ENCODE measurements around the gene SCGN.

Gene SCGN

GRCh38 chr6:25614052-25614451, 38.0 kb upstream of the SCGN start:
- Histone ChIP-seq H3K36me3 (ENCODE audit: insufficient read depth, low read length) (no peaks in the 10 kb centered on the region), H3K27ac (ENCODE audit: low read length) (no peak overlapping the region), H3K9ac (ENCODE audit: low read depth, low read length) (no peak overlapping the region), H3K9me3 (ENCODE audit: insufficient read depth, low read length, severe bottlenecking) (no peaks in the 10 kb centered on the region), H3K4me3 (ENCODE audit: low read depth in 1 of 2, low read length in 2 of 2) (no peak overlapping the region), H4K20me1 (ENCODE audit: insufficient read depth, low read length) (no peaks in the 10 kb centered on the region), H3K4me1 (ENCODE audit: insufficient read depth, low read length) (no peaks in the 10 kb centered on the region), H3K79me2 (ENCODE audit: insufficient read depth, low read length) (no peaks in the 10 kb centered on the region), H3K27me3 (ENCODE audit: insufficient read depth, low read length, poor library complexity) (peaks cover 20% of the 10 kb centered on the region), H2AFZ (ENCODE audit: low read depth, low read length) (no peak overlapping the region), H3K4me2 (ENCODE audit: insufficient read depth, low read length) (no peak overlapping the region)
- no peak for TF ChIP-seq EZH2 (IDR thresholded peaks at IDR 0.05; ENCODE audit: borderline replicate concordance, low read depth, low read length, severe bottlenecking)
- TF ChIP-seq, protein P1, sequence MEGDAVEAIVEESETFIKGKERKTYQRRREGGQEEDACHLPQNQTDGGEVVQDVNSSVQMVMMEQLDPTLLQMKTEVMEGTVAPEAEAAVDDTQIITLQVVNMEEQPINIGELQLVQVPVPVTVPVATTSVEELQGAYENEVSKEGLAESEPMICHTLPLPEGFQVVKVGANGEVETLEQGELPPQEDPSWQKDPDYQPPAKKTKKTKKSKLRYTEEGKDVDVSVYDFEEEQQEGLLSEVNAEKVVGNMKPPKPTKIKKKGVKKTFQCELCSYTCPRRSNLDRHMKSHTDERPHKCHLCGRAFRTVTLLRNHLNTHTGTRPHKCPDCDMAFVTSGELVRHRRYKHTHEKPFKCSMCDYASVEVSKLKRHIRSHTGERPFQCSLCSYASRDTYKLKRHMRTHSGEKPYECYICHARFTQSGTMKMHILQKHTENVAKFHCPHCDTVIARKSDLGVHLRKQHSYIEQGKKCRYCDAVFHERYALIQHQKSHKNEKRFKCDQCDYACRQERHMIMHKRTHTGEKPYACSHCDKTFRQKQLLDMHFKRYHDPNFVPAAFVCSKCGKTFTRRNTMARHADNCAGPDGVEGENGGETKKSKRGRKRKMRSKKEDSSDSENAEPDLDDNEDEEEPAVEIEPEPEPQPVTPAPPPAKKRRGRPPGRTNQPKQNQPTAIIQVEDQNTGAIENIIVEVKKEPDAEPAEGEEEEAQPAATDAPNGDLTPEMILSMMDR (IDR thresholded peaks at IDR 0.05; ENCODE audit: borderline replicate concordance, extremely low read depth, low read length, poor library complexity, severe bottlenecking): no peak
- no peak for ATAC-seq (ENCODE audit: insufficient read depth, low read depth)
- DNase-seq: no peak

- Histone ChIP-seq H3K27ac (ENCODE audit: low read length) (no peak overlapping the region), H3K9ac (ENCODE audit: low read depth, low read length) (no peak overlapping the region), H3K4me3 (ENCODE audit: low read depth in 1 of 2, low read length in 2 of 2) (no peak overlapping the region), H3K79me2 (ENCODE audit: insufficient read depth, low read length) (no peaks in the 10 kb centered on the region), H3K9me3 (ENCODE audit: insufficient read depth, low read length, severe bottlenecking) (no peaks in the 10 kb centered on the region), H3K27me3 (ENCODE audit: insufficient read depth, low read length, poor library complexity) (peaks cover 15% of the 10 kb centered on the region), H3K4me1 (ENCODE audit: insufficient read depth, low read length) (no peaks in the 10 kb centered on the region), H3K4me2 (ENCODE audit: insufficient read depth, low read length) (no peak overlapping the region), H4K20me1 (ENCODE audit: insufficient read depth, low read length) (no peaks in the 10 kb centered on the region), H2AFZ (ENCODE audit: low read depth, low read length) (no peak overlapping the region), H3K36me3 (ENCODE audit: insufficient read depth, low read length) (no peaks in the 10 kb centered on the region)
- no peak for DNase-seq
- TF ChIP-seq, protein P1 (IDR thresholded peaks at IDR 0.05; ENCODE audit: borderline replicate concordance, extremely low read depth, low read length, poor library complexity, severe bottlenecking): no peak
- no peak for TF ChIP-seq EZH2 (IDR thresholded peaks at IDR 0.05; ENCODE audit: borderline replicate concordance, low read depth, low read length, severe bottlenecking)
- no peak for ATAC-seq (ENCODE audit: insufficient read depth, low read depth)
Observed at GRCh38 chr6:25615471-25615870, 36.5 kb upstream of the SCGN start.

- H2AFZ ChIP-seq (ENCODE audit: low read depth, low read length): no peak overlapping the region
- no peaks in the 10 kb centered on the region for H3K4me1 ChIP-seq (ENCODE audit: insufficient read depth, low read length)
- TF ChIP-seq EZH2 (IDR thresholded peaks at IDR 0.05; ENCODE audit: borderline replicate concordance, low read depth, low read length, severe bottlenecking): no peak
- TF ChIP-seq, protein P1 (IDR thresholded peaks at IDR 0.05; ENCODE audit: borderline replicate concordance, extremely low read depth, low read length, poor library complexity, severe bottlenecking): no peak
- H3K79me2 ChIP-seq (ENCODE audit: insufficient read depth, low read length): no peaks in the 10 kb centered on the region
- H3K27ac ChIP-seq (ENCODE audit: low read length): no peak overlapping the region
- H4K20me1 ChIP-seq (ENCODE audit: insufficient read depth, low read length): no peaks in the 10 kb centered on the region; the same call in 1 of the 2 replicates
- H3K4me2 ChIP-seq (ENCODE audit: insufficient read depth, low read length): no peak overlapping the region
- no peak overlapping the region for H3K9ac ChIP-seq (ENCODE audit: low read depth, low read length)
- H3K36me3 ChIP-seq (ENCODE audit: insufficient read depth, low read length): no peaks in the 10 kb centered on the region
- H3K4me3 ChIP-seq (ENCODE audit: low read depth in 1 of 2, low read length in 2 of 2): no peak overlapping the region
- no peak for DNase-seq
- H3K9me3 ChIP-seq (ENCODE audit: insufficient read depth, low read length, severe bottlenecking): no peaks in the 10 kb centered on the region
- no peak for ATAC-seq (ENCODE audit: insufficient read depth, low read depth)
- peaks cover 15% of the 10 kb centered on the region for H3K27me3 ChIP-seq (ENCODE audit: insufficient read depth, low read length, poor library complexity)
Observed at GRCh38 chr6:25617997-25618396, 34.0 kb upstream of the SCGN start.

GRCh38 chr6:25619217-25619616, 32.8 kb upstream of the SCGN start:
- H3K9ac ChIP-seq (ENCODE audit: low read depth, low read length): no peak overlapping the region
- H3K36me3 ChIP-seq (ENCODE audit: insufficient read depth, low read length): no peaks in the 10 kb centered on the region
- H3K9me3 ChIP-seq (ENCODE audit: insufficient read depth, low read length, severe bottlenecking): no peaks in the 10 kb centered on the region
- DNase-seq (no peak), ATAC-seq (ENCODE audit: insufficient read depth, low read depth) (no peak)
- H3K4me2 ChIP-seq (ENCODE audit: insufficient read depth, low read length): no peak overlapping the region
- no peak overlapping the region for H3K27ac ChIP-seq (ENCODE audit: low read length)
- H2AFZ ChIP-seq (ENCODE audit: low read depth, low read length): no peak overlapping the region
- H4K20me1 ChIP-seq (ENCODE audit: insufficient read depth, low read length): no peaks in the 10 kb centered on the region; the same call in 1 of the 2 replicates
- no peak overlapping the region for H3K4me3 ChIP-seq (ENCODE audit: low read depth in 1 of 2, low read length in 2 of 2)
- no peaks in the 10 kb centered on the region for H3K79me2 ChIP-seq (ENCODE audit: insufficient read depth, low read length)
- TF ChIP-seq, protein P1 (IDR thresholded peaks at IDR 0.05; ENCODE audit: borderline replicate concordance, extremely low read depth, low read length, poor library complexity, severe bottlenecking): no peak
- no peak for TF ChIP-seq EZH2 (IDR thresholded peaks at IDR 0.05; ENCODE audit: borderline replicate concordance, low read depth, low read length, severe bottlenecking)
- peaks cover 12% of the 10 kb centered on the region for H3K27me3 ChIP-seq (ENCODE audit: insufficient read depth, low read length, poor library complexity)
- H3K4me1 ChIP-seq (ENCODE audit: insufficient read depth, low read length): no peaks in the 10 kb centered on the region

All from DND-41 (cell line).